Measurements from ENCODE around the gene CYBA. TPM values are rescaled to one million over a fixed set of nuclear protein-coding genes. Genes with fewer than 3 reads are reported as not detected.

Gene CYBA
- total RNA-seq, 4 donors from 2014 or later, result 174 to 329 (median 245) TPM

- DNase-seq (ENCODE audit: low spot score) (no peak), ATAC-seq (ENCODE audit: low FRiP score) (peak; percentile 5)
- TF ChIP-seq CTCF (IDR thresholded peaks at IDR 0.05), result no peak
Measured at GRCh38 chr16:88633684-88634140, 17.1 kb downstream of the CYBA start.

- ATAC-seq (ENCODE audit: low FRiP score) (no peak), DNase-seq (ENCODE audit: low spot score) (no peak)
- no peak for TF ChIP-seq CTCF (IDR thresholded peaks at IDR 0.05)
Measured at GRCh38 chr16:88632587-88632930, 18.3 kb downstream of the CYBA start.

GRCh38 chr16:88631920-88632586 lies 18.8 kb downstream of the CYBA start:
- no peak for TF ChIP-seq CTCF (IDR thresholded peaks at IDR 0.05)
- no peak for ATAC-seq (ENCODE audit: low FRiP score)
- no peak for DNase-seq (ENCODE audit: low spot score)

GRCh38 chr16:88631384-88631783 lies 19.5 kb downstream of the CYBA start:
- TF ChIP-seq CTCF (IDR thresholded peaks at IDR 0.05), result no peak
- DNase-seq (ENCODE audit: low spot score), result no peak
- ATAC-seq (ENCODE audit: low FRiP score), result no peak

- TF ChIP-seq CTCF (IDR thresholded peaks at IDR 0.05), result no peak
- no peak for DNase-seq (ENCODE audit: low spot score)
Measured at GRCh38 chr16:88630941-88631340, 19.9 kb downstream of the CYBA start.

GRCh38 chr16:88630433-88630832 lies 20.4 kb downstream of the CYBA start:
- no peak for ATAC-seq (ENCODE audit: low FRiP score)
- DNase-seq (ENCODE audit: low spot score), result no peak
- TF ChIP-seq CTCF (IDR thresholded peaks at IDR 0.05), result no peak

More at GRCh38 chr16:88630941-88631340, 19.9 kb downstream of the CYBA start:
- ATAC-seq (ENCODE audit: low FRiP score), result no peak

- ATAC-seq (ENCODE audit: low FRiP score) (no peak), DNase-seq (ENCODE audit: low spot score) (no peak)
Measured at GRCh38 chr16:88629835-88630234, 21.0 kb downstream of the CYBA start.

More at GRCh38 chr16:88629835-88630234, 21.0 kb downstream of the CYBA start:
- no peak for TF ChIP-seq CTCF (IDR thresholded peaks at IDR 0.05)

Data from omental fat pad (tissue), 4 donors.